ENCODE data around the gene NUMBL.
"Not testable (repeated sequence)": the region's sequence is repeated elsewhere in the genome, so short reads cannot be mapped to it uniquely, and the experiment has no call there.

The NUMBL gene

GRCh38 chr19:40663695-40664692, 26.5 kb downstream of the NUMBL start:
- DNase-seq (ENCODE audit: low spot score): no peak

GRCh38 chr19:40662925-40663694, 27.3 kb downstream of the NUMBL start:
- peak; percentile 91 for DNase-seq (ENCODE audit: low spot score)

- no peak for DNase-seq (ENCODE audit: low spot score)
These were observed 28.8 kb downstream of the NUMBL start for GRCh38 chr19:40661616-40662015.

GRCh38 chr19:40659566-40659965, 30.9 kb downstream of the NUMBL start:
- DNase-seq (ENCODE audit: low spot score): no peak

- no peak for DNase-seq (ENCODE audit: low spot score)
These were observed 31.3 kb downstream of the NUMBL start for GRCh38 chr19:40659116-40659515.

- DNase-seq (ENCODE audit: low spot score): no peak
These were observed 32.4 kb downstream of the NUMBL start for GRCh38 chr19:40658031-40658430.

GRCh38 chr19:40655684-40656083, 34.8 kb downstream of the NUMBL start:
- DNase-seq (ENCODE audit: low spot score): not testable (repeated sequence)

GRCh38 chr19:40652303-40652702, 38.1 kb downstream of the NUMBL start:
- not testable (repeated sequence) for DNase-seq (ENCODE audit: low spot score)

GRCh38 chr19:40650749-40651305, 39.6 kb downstream of the NUMBL start:
- DNase-seq (ENCODE audit: low spot score): no peak

- DNase-seq (ENCODE audit: low spot score): not testable (repeated sequence)
These were observed 40.4 kb downstream of the NUMBL start for GRCh38 chr19:40649903-40650675.

GRCh38 chr19:40646743-40647254, 43.7 kb downstream of the NUMBL start:
- DNase-seq (ENCODE audit: low spot score): no peak

GRCh38 chr19:40642757-40643305, 47.6 kb downstream of the NUMBL start:
- no peak for DNase-seq (ENCODE audit: low spot score)

GRCh38 chr19:40642051-40642706, 48.3 kb downstream of the NUMBL start:
- no peak for DNase-seq (ENCODE audit: low spot score)

GRCh38 chr19:40641281-40641680, 49.2 kb downstream of the NUMBL start:
- no peak for DNase-seq (ENCODE audit: low spot score)

GRCh38 chr19:40640744-40641143, 49.7 kb downstream of the NUMBL start:
- DNase-seq (ENCODE audit: low spot score): no peak

- no peak for DNase-seq (ENCODE audit: low spot score)
These were observed 50.8 kb downstream of the NUMBL start for GRCh38 chr19:40639638-40639982.

- DNase-seq (ENCODE audit: low spot score): no peak
These were observed 52.1 kb downstream of the NUMBL start for GRCh38 chr19:40638327-40638726.

GRCh38 chr19:40633207-40633606, 57.2 kb downstream of the NUMBL start:
- DNase-seq (ENCODE audit: low spot score): no peak

- no peak for DNase-seq (ENCODE audit: low spot score)
These were observed 58.0 kb downstream of the NUMBL start for GRCh38 chr19:40632311-40633036.

GRCh38 chr19:40630571-40631160, 59.8 kb downstream of the NUMBL start:
- DNase-seq (ENCODE audit: low spot score): no peak

Data from HuH-7.5 (cell line).